Measurements from ENCODE around the gene KCNK4.
"Not testable (repeated sequence)": the region's sequence is repeated elsewhere in the genome, so short reads cannot be mapped to it uniquely, and the experiment has no call there.

The KCNK4 gene

DNA sequence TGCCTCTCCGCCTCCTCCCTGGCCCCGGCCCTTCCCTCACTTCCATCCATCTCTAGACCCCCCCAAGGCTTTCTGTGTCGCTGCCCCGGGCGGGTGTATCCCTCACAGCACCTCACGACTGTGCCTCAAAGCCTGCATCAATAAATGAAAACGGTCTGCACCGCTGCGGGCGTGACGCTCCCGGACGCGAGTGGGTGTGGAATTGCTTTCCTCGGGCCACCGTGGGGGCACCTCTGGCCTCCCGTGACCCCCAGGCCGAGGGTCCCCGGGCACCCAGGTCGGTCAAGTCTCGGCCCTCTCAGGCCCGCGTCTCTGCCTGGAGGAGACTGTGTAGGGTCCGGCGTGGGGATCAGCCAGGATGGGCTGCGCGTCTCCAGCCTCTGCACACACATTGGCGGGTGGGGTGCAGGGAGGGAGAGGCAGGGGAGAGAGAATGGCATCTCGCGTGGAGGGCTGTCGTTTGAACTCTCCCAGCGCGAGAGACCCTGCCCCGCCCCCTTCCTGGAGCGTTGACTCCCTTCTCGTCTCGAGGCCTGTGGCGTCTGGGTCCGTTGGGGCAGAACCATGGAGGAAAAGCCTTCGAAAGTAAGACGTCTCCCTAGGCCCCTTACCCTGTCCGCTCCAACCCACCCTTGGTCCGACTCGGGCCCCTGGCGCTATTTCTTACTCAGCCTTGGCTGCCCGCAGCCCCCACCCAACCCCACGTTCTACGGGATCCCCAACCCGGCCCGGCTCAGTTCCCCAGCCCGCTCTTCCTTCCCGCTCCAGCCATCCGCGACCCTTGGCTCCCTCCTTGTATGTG is 8.9 kb downstream of the KCNK4 start, which contains the start of gene CATSPERZ:
Gene CATSPERZ (plus strand): TSS at position 512 of the 802 bp plus-strand sequence. CDS start 53 bp downstream, at position 565.
- intact Hi-C loops (cut with DNase I): no loop called here
- peak in 7 of 42 donors; percentile 22 to 57 (median 41) for DNase-seq

DNA sequence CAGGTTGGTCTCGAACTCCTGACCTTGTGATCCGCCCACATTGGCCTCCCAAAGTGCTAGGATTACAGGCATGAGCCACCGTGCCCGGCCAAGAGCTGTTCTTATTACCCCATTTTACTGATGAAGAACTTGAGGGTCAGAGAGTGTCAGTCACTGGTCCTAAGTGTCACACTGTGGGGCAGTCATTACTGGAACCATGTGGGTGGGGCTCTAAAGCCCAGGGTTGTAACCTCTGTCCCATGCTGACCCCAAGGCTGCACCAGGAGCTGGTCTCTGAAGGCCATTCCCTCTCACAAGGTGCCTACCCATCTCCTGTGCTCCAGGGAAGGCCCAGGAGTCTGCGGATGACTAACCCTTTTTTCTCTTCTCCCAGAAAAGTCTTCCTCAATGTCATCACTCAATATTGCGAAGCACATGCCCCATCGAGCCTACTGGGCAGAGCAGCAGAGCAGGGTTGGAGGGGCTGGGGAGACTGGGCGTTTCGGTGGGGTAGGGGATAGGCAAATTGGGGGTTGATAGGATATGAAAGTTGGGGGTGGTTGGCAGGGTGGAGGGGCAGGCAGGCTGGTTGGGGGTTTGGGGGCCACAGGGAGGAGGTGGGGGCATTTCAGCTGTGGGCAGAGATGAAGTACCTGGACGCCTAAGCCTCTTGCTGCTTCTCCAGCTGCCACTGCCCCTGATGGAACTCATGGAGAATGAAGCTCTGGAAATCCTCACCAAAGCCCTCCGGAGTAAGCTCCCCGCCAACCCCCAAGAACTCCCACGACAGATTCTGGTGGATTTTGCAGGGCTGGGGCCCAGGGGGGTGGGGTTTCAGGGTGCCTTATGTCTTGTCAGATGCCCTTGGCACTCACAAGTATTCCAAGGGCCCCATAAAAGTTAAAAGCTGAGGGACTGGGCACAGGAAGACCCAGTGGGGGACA is 12.3 kb downstream of the KCNK4 start:
- intact Hi-C loops (cut with DNase I): loop anchor here (2.0 kb wide), 1 partner anchor 33 kb away; no protein-coding TSS in a partner anchor
- DNase-seq: no peak

DNA sequence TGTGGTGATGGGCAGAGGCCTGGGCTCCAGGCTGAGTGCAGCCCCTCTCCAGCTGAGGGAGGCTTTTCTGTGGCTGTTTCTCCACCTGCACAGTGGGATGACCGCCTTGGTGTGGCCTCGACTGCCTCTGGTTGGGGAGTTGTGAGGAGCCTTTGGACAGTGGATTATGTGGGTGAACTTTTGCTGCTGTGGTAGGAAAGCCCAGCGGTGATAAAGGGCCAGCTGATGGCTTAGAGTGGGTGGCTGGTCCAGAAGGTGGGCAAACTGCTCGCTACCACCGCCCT is 12.9 kb downstream of the KCNK4 start:
- no peak for DNase-seq
- intact Hi-C loops (cut with DNase I): loop anchor here (2.0 kb wide), 1 partner anchor 33 kb away; no protein-coding TSS in a partner anchor

DNA sequence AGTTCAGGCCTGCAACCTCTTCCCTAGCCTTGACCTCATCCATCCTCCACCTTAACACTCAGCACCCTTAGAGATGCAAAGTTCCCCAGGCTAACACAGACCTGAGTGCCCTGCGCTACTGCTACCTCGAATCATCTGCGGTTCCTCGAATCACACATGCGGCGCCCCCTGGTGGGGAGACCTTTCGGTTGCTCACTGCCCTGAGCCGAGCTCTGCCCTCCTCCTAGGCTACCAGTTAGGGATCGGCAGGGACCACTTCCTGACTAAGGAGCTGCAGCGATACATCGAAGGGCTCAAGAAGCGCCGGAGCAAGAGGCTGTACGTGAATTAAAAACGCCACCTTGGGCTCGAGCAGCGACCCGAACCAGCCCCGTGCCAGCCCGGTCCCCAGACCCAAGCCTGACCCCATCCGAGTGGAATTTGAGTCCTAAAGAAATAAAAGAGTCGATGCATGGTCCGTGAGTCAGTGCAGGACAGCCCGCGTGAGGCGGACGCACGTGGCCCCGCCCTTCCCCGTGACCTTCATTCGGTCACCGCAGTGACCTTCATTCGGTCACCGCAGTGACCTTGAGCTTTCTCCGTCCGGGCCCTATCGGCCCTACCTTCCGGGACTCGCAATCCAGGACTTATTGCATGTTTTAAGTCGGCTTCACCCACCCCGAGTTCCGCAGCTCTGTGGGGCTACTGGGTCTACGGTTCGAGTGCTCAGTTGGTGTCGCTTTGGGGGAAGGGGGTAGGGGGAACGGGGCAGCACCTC is 13.4 kb downstream of the KCNK4 start:
- peak; percentile 91 to 99 (median 96) for DNase-seq
- intact Hi-C loops (cut with DNase I): loop anchor here (2.0 kb wide), 1 partner anchor 34 kb away; no protein-coding TSS in a partner anchor

DNA sequence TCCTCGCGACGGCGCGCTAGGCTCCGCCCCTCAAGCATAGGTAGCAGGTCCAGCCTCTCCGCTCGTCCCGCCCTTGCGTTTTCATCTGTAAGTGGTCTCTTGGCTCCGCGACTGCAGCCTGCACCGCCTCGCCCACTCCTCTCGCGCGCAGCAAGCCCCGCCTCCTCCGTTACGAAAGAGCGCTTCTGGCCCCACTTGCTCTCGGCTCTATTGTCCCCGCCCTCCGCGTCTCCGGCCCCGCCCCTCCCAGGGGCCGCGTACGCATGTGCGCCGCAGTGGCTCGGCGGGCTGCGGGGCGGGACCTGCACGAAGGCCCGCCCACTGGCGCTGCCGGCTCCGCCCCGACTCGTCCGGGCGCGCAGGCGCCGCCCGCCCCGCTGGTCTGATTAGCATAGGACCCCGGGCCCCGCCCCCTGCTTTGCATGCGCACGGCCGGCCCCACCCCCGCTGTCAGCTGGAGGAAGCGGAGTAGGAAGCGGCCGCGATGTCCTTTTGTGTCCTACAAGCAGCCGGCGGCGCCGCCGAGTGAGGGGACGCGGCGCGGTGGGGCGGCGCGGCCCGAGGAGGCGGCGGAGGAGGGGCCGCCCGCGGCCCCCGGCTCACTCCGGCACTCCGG is 14.1 kb downstream of the KCNK4 start, which contains the start of gene ESRRA:
Gene ESRRA (plus strand): TSS at position 450 of the 616 bp plus-strand sequence. CDS start 1,656 bp downstream, outside the sequence.
- DNase-seq: peak; percentile 98 to 100 (median 100)
- intact Hi-C loops (cut with DNase I): loop anchor here (2.0 kb wide), 1 partner anchor 34 kb away; no protein-coding TSS in a partner anchor

DNA sequence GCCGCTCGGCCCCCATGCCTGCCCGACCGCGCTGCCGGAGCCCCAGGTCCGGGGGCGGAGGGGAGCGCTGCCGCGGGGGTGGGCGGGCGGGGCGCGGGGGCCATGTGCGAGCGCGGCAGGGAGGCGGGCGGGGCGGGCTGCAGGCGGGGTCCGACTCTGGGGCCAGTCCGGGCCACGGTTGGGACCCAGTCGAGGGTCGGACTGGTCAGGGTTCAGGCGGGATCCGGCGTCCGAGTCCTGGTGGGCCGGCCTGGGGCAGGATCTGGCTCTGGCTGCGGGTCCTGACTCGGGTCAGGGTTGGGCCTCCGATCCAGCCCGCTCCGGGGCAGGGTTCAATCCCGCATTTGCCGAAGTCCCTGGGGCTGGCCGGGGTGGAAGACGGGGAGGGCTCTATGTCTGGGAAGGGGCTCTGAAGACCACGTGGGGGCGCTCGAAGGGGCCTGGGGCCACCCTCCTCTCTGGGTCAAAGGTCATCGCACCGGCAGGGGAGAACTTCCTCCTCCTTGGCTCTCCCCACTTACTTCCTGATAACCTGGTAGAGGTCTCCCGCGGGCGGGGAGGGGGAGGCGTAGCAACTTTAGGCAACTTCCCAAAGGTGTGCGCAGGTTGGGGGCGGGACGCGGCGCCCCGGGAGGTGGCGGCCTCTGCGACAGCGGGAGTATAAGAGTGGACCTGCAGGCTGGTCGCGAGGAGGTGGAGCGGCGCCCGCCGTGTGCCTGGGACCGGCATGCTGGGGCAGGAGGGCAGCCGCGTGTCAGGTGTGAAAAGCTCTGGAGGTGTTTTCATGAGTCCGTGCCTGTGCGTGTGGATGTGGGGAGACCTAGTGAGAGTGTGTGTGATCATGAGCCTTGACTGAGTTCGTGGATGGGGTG is 14.8 kb downstream of the KCNK4 start:
- intact Hi-C loops (cut with DNase I): loop anchor here (2.0 kb wide), 1 partner anchor 35 kb away; no protein-coding TSS in a partner anchor
- DNase-seq: peak; percentile 46 to 82 (median 64)

DNA sequence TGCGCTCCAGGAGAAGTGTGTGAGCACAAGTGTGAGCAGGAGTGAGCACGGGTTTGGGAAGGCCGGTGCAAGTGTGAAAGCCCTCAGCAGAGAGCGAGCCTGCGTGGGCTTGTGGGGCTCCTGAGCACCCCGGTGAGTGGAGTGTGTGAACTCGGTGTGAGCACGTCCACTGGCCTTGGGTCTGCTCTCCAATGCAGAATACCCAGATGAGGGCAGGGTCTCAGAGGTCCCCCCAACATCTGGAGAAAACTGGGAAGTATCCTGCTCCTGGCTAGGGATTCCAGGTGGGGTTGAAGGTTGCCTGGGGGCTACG is 15.4 kb downstream of the KCNK4 start:
- DNase-seq: peak in 3 of 42 donors; percentile 17 to 41 (median 36)

DNA sequence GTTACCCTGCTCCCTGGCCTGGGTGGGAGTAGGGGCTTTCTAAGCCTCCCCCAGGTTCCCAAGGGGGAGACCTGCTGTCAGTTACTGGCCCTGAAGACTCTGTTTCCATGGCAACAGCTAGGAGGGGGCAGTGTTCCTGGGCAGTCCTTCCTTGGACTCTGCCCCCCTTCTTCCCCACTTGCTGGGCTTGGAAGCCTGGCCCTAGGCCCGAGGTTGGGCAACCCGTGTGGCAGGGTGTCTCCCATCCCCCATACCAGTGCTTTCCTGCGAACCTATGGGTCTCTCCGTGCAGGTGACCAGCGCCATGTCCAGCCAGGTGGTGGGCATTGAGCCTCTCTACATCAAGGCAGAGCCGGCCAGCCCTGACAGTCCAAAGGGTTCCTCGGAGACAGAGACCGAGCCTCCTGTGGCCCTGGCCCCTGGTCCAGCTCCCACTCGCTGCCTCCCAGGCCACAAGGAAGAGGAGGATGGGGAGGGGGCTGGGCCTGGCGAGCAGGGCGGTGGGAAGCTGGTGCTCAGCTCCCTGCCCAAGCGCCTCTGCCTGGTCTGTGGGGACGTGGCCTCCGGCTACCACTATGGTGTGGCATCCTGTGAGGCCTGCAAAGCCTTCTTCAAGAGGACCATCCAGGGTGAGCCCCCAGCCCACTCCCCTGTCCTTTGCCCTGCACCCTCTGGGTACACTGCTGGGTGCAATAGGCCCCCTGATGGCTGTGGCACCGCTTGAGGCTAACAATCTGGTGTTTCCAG is 15.9 kb downstream of the KCNK4 start:
- intact Hi-C loops (cut with DNase I): no loop called here
- DNase-seq: peak in 12 of 42 donors; percentile 37 to 63 (median 49)

More for the DNA sequence above, 15.4 kb downstream of the KCNK4 start:
- intact Hi-C loops (cut with DNase I): no loop called here

DNA sequence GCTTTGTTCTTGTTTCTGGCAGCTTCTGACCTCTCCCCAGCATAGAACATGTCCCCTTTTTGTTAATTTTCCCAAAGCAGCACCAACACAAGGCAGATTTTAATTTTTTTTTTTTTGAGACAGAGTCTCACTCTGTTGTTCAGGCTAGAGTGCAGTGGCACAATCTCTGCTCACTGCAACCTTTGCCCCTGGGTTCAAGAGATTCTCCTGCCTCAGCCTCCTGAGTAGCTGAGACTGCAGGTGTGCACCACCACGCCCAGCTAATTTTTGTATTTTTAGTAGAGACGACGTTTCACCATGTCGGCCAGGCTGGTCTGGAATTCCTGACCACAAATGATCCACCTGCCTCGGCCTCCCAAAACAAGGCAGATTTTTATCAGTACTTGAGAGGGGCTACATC is 16.7 kb downstream of the KCNK4 start:
- DNase-seq; intact Hi-C loops (cut with DNase I): not testable (repeated sequence)

DNA sequence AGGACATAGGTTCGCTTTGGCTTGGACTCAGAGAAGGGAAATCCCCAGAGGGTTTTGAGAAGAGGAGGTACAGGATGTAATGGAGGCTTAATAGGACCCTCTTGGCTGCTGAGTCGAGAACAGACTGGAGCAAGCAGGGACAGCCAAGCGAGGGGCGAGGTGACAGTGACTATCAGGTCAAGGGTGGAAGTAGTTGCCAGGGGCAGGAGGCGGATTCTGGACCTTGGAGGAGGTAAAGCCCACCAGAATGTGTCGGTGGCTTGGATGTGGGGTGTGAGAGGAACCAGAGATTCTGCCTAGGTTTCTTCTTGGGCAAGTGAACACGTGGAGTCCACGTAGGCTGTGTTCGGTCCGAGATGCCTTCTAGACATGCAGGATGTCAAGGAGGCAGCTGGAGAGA is 21.8 kb downstream of the KCNK4 start:
- intact Hi-C loops (cut with DNase I): no loop called here
- DNase-seq: no peak

DNA sequence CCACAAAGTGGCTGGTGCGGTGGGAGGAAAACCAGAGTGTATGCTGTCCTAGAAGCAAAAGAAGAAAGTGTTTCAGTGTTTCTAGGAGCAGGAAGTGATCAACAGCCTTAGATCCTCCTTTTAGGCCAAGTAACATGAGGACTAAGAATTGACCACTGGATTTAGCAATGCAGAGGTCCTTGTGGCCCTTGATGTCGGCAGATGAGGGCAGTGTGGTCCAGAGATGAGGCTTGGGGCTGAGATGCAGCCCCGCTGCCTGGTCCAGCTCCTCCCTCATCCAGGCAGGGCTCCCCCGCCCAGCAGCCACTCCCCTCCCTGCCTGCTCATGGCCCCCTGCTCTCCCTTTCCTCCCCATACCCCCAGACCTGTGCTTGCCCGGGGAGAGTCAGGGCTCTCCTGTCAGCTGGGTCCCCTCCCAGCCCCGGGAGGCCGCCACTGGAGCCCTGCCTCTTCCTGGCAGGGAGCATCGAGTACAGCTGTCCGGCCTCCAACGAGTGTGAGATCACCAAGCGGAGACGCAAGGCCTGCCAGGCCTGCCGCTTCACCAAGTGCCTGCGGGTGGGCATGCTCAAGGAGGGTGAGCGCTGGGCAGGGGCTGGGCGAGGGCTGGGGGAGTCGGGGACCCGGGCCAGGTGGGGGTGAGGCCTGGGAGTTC is 22.5 kb downstream of the KCNK4 start:
- intact Hi-C loops (cut with DNase I): no loop called here
- DNase-seq: peak in 17 of 42 donors; percentile 30 to 73 (median 43)

DNA sequence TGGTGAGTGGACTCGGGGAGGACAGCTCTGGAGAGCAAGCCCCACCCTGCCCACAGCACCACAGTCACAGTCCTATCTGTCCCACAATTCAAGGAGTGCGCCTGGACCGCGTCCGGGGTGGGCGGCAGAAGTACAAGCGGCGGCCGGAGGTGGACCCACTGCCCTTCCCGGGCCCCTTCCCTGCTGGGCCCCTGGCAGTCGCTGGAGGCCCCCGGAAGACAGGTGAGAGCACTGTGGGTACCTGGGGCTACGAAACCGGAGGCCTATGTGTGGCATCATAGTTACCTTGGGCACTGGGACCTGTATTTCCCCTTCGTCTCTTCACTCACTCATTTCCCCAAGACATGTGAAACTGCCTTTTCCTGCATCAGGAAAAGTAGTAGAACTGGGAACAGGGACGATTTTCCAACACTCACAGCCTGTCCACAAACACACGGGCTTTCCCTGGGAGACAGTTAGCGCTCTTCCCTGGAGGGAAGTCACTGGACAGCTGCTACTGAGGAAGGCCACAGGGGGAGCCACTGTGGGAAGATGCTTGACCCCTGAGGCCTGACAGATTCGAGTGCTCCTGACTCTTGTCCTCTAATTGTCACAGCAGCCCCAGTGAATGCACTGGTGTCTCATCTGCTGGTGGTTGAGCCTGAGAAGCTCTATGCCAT is 23.2 kb downstream of the KCNK4 start:
- DNase-seq: no peak
- intact Hi-C loops (cut with DNase I): no loop called here

DNA sequence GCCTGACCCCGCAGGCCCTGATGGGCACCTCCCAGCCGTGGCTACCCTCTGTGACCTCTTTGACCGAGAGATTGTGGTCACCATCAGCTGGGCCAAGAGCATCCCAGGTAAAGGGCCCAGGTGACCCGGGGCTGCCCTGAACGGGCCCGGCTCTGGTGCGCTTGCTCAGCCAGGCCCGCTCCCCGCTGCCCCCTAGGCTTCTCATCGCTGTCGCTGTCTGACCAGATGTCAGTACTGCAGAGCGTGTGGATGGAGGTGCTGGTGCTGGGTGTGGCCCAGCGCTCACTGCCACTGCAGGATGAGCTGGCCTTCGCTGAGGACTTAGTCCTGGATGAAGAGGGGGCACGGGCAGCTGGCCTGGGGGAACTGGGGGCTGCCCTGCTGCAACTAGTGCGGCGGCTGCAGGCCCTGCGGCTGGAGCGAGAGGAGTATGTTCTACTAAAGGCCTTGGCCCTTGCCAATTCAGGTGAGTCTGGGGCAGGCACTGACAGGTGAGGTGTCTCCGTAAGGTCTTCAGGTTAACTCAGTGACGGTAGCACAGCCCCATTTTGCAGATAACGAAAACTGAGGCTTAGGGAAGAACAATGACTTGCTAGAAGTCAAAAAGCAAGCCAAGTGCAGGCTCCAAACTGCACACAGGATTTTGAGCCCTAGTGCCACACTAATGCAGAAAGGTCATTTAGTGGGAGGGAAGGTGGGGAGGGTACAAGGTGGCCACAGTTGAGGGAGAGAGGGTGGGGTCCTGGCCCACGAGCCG is 23.9 kb downstream of the KCNK4 start:
- intact Hi-C loops (cut with DNase I): loop anchor here (5.0 kb wide), 1 partner anchor 42 kb away; the partner anchor contains the start of gene RPS6KA4
- DNase-seq: no peak

DNA sequence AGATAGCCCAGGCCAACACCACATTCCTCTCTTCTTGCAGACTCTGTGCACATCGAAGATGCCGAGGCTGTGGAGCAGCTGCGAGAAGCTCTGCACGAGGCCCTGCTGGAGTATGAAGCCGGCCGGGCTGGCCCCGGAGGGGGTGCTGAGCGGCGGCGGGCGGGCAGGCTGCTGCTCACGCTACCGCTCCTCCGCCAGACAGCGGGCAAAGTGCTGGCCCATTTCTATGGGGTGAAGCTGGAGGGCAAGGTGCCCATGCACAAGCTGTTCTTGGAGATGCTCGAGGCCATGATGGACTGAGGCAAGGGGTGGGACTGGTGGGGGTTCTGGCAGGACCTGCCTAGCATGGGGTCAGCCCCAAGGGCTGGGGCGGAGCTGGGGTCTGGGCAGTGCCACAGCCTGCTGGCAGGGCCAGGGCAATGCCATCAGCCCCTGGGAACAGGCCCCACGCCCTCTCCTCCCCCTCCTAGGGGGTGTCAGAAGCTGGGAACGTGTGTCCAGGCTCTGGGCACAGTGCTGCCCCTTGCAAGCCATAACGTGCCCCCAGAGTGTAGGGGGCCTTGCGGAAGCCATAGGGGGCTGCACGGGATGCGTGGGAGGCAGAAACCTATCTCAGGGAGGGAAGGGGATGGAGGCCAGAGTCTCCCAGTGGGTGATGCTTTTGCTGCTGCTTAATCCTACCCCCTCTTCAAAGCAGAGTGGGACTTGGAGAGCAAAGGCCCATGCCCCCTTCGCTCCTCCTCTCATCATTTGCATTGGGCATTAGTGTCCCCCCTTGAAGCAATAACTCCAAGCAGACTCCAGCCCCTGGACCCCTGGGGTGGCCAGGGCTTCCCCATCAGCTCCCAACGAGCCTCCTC is 24.8 kb downstream of the KCNK4 start:
- intact Hi-C loops (cut with DNase I): loop anchor here (5.0 kb wide), 1 partner anchor 41 kb away; the partner anchor contains the start of gene RPS6KA4
- DNase-seq: not testable (repeated sequence)

Data from head of caudate nucleus (tissue), 42 donors.